T-helper 2 cell treated with Interferon-gamma antibody and Interleukin-4, amounts not matched to agents 100 ng/mL and 5 ng/mL, for 36 hours (primary cell): ENCODE results near the gene TCP11L2. TPM values are rescaled to one million over a fixed set of nuclear protein-coding genes. Genes with fewer than 3 reads are reported as not detected.

Source experiments
- intact Hi-C: fragments of 100-400 bp; cut with micrococcal nuclease; formaldehyde crosslinking; loops from one replicate; pipeline ENCODE4 v1.15.1; 2023
- total RNA-seq: library from RNA; stranded (reverse); gene quantifications from 2 replicates; pipeline ENCODE4 v1.2.3, GENCODE V29; 2022

TCP11L2 gene
- 10.4 and 10.5 TPM in 2 replicates for total RNA-seq

DNA sequence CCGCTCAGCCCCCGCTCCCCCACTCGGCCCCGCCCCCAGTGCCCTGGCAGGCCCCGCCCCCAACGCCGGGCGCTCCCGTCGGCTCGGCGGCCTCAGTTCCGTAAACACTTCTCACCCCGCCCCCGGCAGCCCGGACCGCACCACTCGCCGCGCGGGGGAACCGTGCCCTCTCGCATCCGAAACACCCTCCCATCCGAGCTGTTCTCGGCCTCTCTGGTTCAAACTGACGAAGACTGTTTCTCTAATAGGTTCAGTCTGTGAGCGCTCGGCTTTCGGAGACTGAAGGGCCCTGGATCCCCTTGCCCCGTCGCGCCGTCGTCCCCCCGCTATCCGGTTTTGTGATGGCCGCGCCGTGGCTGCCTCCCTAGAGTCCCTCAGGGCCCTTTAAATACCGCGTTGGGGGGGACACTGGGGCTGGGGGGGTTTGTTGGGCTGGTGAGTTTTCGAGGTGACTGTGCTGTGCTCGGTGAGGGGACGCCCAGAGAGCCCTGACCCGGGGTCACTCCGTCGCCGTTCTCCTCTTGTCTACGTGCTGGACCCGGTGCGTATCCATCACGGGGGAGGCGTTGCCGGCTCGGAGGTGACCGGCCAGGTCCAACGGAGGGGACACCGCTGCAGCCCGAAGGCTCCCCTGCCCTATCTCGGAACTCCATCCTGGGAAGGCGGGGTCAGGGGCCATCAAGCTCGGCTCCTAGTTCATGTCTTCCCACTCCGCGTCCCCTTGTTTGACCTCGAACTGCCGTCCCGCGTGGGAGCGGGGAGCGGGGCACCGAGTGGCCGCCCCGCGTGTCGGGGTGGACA is at the start of gene TCP11L2:
Gene TCP11L2, plus strand, starts transcription at position 333 of the 801 bp plus-strand sequence. CDS start 8,343 bp downstream, outside the sequence.
- intact Hi-C loops, result loop anchor here (1.0 to 5.0 kb wide), 9 partner anchors 36 to 1458 kb away; partner anchors contain the start of genes C12orf75, CKAP4, CRY1 and POLR3B

DNA sequence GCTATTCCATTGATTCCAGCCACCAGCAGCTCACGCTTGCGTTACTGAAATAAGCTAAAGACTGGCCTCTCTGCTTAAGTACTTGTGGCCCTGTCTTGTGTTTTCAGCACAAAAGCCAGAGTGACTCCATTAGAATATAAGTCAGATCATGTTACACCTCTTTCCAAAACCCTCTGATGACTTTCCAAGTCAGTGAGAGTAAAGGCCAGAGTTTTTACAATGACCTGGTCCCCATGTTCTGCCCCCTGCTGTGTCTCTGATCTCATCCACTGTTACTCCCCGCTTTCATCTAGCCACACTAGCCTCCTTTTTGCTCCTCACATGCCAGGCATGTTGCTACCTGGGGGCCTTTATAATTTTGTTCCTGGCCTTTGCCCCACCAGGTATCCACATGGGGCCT is 47.8 kb upstream of the TCP11L2 start:
- intact Hi-C loops, result no loop called here

DNA sequence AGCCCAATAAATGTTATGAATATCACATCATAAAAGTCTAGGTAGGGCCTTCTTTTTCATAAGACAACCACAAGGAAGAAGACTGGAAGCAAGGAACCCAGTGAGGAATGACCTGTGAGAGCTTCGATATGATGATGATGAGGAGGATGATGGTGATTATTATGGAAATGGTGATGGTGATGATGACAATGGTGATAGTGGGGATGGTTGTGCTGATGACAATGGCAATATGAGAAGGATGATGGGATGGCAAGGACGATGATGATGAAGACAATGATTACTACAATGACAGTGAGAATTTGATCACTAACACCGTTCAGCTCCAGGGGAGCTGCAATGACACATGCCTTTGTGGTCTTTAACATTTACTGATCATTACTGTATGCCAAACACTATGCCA is 47.0 kb upstream of the TCP11L2 start:
- intact Hi-C loops, result no loop called here

DNA sequence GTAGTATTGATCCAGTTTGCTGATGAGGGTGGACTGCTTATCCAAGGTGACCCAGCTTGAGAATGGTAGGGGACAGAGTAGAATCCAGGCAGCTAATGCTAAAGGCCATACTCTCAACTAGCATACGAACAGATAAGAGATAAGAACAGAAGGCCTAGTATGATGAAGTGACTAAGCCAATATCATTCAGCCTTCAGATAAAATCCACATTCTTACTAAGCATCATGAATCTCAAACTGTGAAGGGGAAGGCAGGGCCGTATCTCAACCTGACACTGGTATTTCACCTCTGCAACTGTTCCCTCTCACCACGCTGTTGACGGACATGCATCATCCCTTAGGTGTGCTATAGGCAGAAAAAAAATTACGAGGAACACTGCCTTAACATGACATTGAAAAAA is 46.6 kb upstream of the TCP11L2 start:
- intact Hi-C loops, result no loop called here

DNA sequence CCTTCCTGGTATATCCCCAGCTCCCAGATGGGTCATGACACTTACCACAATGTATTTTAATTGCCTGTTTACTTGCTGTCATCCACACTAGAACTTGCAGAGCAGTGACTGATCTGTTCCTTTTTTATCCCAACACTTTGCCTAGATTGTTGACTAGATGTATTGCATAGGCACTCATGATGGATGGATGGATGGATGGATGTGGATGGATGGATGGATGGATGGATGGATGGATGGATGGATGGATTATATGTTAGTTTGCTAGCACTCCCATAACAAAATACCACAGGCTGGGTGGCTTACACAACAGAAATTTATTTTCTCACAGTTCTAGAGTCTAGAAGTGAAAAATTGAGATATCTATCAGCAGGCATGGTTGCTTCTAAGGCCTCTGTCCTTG is 46.0 kb upstream of the TCP11L2 start:
- intact Hi-C loops, result no loop called here

DNA sequence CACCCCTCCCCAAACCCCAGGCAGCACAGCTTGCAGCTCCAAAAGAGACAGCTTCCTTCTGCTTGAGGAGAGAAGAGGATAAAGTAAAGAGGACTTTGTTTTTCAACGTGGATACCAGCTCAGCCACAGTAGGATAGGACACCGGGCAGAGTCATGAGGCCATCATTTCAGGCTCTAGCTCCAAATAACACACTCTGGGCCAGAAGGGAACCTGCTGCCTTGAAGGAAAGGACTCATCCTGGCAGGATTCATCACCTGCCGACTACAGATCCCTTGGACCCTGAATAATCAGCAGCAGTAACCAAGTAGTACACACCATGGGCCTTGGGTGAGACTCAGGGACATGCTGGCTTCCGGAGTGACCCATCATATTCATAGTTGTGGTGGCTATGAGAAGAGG is 44.3 kb upstream of the TCP11L2 start:
- intact Hi-C loops, result no loop called here

DNA sequence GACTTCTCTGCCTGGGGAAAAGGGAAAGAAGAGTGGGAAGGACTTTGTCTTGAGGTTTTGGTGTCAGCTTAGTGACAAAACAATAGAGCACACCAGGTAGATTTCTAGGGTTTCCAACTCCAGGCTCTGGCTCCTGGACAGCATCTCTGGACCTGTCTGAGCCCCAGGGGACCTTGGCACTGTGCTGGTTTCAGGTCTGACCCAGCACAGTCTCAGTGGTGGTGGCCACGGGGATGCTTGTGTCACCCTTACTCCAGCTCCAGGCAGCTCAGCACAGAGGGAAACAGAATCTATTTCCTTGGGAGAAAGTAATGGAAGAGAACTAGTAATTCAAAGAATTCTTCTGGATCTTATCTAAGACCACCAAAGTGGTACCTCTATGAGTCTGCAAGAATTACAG is 43.6 kb upstream of the TCP11L2 start:
- intact Hi-C loops, result no loop called here

DNA sequence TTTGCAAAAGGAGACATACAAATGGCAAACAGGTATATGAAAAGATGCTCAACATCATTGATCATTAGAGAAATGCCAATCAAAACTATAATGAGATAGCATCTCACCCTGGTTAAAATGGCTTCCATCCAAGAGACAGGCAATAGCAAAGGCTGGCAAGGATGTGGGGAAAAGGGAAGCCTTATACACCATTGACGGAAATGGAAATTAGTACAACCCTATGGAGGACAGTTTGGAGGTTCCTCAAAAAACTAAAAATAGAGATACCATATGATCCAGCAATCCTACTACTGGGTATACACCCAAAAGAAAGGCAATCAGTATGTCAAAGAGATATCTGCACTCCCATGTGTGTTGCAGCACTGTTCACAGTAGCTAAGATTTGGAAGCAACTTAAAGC is 37.4 kb upstream of the TCP11L2 start:
- intact Hi-C loops, result loop anchor here (5.0 kb wide), 2 partner anchors 38 to 1238 kb away; no protein-coding TSS in a partner anchor

DNA sequence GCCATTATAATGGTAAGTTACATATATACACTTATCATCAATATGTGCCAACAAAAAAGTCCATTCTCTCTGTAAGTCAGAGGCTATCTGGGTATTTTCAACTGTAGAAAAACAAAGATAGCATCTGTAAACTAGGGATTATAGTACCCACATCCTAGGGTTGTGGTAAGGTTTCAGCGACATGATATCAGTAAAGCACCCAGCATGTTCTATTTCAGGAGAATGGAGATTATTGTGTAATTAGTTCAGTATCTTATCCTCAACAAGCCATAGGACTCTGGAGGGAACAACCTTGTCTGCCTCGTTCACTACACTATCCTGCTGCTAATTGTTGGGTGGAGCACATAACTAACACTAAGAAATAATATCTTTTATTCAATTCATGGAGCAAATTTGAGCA is 35.0 kb upstream of the TCP11L2 start:
- intact Hi-C loops, result loop anchor here (1.0 to 5.0 kb wide), 4 partner anchors 19 to 1240 kb away; partner anchors contain the start of genes CKAP4 and TCP11L2

DNA sequence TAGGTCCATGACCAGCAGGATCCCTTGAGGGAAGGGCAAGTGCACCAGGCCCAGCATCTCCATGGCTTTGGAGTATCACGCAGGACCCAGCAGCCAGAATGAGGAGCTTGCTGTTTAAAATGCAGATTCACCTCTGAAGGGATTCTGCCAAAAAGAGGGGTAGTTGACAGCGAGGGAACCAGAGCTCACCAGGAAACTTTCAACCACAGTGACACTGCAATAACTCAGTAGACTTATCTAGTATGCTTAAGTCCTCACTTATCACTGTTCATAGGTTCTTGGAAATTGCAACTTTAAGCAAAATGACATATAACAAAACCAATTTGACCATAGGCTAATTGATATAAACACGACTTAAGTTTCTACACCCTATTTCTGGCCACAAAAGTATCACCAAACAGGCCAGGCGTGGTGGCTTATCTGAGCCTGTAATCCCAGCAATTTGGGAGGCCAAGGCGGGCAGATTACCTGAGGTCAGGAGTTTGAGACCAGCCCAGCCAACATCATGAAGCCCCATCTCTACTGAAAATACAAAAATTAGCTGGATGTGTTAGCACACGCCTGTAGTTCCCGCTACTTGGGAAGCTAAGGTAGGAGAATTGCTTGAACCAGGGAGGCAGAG is 33.3 kb upstream of the TCP11L2 start:
- intact Hi-C loops, result loop anchor here (5.0 kb wide), 2 partner anchors 42 to 1242 kb away; no protein-coding TSS in a partner anchor

DNA sequence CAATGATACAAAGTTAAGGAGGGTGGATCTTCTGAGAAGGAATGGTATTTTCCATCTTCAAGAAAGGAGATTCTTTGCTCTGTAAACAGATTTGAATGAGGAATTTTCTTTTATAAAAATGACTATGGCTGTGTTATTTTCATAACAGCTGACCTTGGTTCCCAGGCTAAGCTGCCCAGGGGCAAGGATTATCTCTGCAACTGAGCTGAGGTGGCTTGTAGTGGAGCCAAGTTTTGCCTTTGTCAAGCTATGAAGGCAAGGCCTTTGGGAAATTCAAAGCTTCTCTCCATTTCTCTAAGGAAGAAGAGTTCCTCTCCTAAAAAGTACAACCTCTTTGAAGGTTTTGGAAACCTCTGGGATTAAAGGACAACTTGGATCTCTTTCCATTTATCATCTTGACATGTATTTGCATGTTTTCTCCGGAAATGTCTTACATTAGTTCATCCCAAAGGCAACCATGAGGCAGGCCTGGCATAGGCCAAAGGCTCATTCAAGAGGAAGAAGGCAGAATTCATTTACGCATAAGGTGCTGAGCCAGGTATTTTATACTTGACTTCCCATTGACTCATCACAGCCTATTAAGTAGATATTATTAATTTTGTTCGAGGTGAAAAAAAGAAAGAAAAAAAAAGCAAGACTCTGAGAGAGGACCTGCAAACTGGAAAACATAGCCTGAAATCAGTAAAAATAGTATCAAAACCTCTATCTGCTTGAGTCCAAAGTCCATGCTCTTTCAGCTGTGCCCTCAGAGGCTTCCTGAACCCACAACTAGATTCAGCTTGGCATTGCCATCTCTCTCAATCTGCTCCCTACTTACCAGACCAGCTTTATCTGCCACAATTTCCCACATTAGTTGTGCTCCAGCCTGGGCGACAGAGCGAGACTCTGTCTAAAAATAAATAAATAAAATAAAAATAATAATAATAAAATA is 30.7 kb upstream of the TCP11L2 start:
- intact Hi-C loops, result no loop called here

DNA sequence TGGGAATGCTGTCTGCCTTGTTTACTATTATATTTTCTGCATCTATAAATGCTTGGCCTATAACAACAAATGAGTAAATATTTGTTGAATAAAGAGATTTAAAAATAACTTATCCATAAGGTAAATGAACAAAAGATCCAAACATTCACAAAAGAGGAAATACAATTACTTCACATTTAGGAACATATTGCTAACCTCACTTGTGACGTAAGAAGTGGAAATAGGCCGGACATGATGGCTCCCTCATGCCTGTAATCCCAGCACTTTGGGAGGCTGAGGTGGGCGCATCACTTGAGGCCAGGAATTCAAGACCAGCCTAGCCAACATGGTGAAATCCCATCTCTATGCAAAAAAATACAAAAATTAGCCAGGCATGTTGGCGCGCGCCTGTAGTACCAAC is 29.0 kb upstream of the TCP11L2 start:
- intact Hi-C loops, result no loop called here

DNA sequence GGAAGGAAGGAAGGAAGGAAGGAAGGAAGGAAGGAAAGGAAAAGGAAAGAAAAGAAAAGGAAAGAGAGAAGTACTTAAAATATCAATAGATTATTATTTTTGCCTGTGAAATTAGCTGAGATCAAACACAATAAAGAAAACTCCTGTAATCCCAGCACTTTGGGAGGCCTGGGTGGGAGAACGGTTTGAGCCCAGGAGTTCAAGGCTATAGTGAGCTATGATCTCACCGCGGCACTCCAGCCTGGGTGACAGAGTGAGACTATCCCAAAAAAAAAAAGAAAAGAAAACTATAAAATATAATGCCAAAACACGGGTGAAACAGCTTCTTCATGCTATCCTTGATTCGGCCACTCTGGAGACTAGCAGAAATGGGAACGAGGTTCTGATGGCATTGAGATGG is 28.5 kb upstream of the TCP11L2 start:
- intact Hi-C loops, result no loop called here

DNA sequence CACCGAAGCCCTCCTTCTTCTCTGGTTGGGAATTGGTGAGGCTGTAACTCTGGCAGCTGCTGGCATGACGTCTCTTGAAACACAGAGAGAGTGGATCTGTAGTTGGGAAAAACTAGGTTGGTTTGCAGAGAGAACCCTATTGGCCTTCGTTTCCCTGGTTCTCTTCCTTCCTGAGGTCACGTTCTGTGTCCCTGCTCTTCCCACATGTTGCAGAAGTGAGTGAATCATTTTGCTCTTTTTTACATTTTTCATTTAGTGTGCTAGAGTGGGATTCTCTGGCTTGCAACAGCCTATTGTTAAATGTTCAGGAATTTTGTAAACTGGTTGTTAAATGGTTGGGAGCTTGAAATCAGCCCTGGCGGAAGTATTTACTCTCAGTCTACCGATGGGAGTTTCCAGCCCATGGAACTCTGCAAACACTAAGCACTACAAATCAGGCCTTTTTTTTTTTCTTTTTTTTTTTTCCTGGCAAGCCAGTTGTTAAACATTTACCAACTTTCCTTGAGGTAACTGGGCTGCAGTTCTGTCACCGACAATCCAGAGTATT is 27.9 kb upstream of the TCP11L2 start:
- intact Hi-C loops, result no loop called here

DNA sequence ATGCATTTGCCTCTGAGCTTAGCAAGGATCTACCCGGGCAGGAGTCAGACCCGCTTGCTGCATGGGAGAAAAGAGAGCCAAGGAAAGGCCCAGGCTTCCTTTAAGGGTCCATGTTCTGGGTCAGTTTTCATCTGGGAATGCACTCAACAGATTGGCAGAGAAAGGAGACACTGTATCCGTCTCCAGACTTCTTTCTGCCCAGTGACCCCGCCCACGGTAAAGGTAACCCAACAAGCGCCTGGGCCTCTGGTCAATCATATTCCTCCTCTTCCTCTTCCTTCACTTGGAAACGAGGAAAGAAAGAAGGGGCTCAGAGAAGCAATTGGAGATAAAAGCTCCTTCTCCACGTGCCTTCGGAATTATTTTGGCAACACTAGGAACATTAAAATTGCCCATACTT is 27.1 kb upstream of the TCP11L2 start:
- intact Hi-C loops, result no loop called here

DNA sequence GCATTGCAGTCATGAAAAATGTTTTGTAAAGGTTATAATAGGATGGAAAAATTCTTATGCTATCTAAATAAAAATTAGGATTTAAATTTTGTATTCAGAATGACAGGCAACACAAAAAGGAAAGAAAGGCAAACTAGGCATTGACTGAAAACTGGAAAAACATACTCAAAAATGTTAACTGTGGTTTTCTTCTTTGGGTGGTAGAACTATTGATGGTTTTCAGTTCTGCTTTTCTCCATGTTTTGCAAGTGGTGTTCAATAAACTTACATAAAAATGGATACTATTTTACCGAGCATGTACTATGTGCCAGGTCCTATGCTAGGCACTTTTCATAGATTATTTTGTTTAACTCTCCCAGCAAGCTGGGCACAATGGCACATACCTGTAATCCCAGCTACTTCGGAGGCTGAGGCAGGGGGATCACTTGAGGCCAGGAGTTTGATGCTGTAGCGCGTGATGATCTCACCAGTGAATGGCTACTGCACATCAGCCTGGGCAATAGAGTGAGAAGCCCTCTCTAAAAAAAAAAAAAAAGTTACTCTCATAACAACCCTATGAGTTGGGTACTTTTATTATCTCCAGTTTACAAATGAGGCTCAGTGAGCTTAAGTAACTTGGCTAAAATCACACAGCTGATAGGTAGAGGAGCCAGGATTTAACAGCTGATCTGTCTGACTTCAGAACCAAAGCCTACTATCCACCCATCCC is 26.3 kb upstream of the TCP11L2 start:
- intact Hi-C loops, result no loop called here

DNA sequence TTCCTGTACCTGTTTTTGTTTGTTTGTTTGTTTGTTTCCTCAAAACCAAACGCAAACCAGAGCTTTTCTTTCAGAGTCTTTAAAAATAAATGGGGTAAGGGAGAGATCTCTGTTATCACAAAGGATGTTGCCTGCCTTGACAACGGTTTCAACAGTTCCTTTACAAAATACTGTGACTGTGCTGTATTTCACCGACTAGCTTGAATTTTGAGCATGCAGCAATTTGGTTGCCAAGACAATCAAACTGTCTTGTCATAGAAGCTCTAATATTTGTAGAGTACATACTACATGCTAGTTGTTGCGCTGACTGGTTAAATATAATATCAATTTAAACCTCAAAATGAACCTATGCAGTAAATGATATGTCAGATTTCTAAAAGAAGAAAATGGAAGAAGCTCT is 22.4 kb upstream of the TCP11L2 start:
- intact Hi-C loops, result no loop called here

DNA sequence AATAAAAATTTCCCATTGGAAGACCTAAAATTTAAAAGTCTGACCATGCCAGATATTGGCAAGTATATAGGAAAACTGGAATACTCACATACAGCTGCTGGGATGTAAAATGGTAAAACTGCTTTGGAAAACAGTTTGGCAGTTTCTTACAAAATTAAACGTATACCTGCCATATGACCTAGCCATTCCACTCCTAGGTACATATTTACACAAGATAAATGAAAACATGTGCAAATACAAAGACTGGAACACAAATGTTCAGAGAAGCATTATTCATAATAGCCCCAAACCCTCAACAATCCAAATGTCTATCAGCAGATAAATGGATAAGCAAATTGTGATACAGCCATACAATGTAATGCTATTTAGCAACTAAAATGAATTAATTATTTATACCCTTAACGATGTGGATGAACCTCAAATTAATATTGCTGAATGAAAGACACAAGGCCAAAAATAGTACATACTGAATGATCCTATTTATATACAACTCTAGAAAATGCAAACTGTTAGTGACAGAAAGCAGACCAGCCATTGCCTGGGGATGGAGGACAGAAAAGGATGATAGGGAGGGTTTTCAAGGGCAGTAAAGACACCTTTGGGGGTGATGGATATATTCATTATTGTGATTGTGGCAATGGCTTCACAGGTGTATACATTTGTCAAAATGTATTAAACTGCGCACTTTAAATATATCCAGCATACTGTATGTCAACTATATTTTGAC is 21.3 kb upstream of the TCP11L2 start:
- intact Hi-C loops, result no loop called here

DNA sequence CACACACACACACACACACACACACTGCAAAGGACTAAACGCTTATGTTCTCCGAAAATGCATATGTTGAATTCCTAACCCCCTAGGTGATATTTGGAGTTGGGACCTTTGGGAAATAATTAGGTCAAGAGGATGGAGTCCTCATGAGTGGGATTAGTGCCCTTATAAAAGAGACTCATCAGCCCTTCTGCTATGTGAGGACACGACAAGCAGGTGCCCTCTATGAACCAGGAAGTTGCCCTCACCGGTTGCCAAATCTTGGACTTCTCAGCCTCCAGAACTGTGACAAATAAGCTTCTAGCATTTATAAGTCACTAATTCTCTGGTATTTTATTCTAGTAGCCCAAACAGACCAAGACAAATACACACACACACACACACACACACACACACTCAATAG is 20.7 kb upstream of the TCP11L2 start:
- intact Hi-C loops, result loop anchor here (1.0 kb wide), 1 partner anchor 55 kb away; no protein-coding TSS in a partner anchor
